ENCODE data around the gene PARD3. TPM values are rescaled to one million over a fixed set of nuclear protein-coding genes. Genes with fewer than 3 reads are reported as not detected.

The PARD3 gene
- total RNA-seq, 1 experiment from 2014 or later: 44.2 TPM

- DNase-seq (ENCODE audit: low read depth, low spot score): no peak
- in situ Hi-C loops (cut with HindIII; ENCODE audit: low pct_unique_long_range_greater_than_20kb, low sequenced_read_pairs): no loop called here
Measured at GRCh38 chr10:34141032-34141680, 673.9 kb downstream of the PARD3 start.

GRCh38 chr10:34139559-34139958 lies 675.5 kb downstream of the PARD3 start:
- DNase-seq (ENCODE audit: low read depth, low spot score): no peak
- in situ Hi-C loops (cut with HindIII; ENCODE audit: low pct_unique_long_range_greater_than_20kb, low sequenced_read_pairs): no loop called here

- in situ Hi-C loops (cut with HindIII; ENCODE audit: low pct_unique_long_range_greater_than_20kb, low sequenced_read_pairs): no loop called here
- DNase-seq (ENCODE audit: low read depth, low spot score): no peak
Measured at GRCh38 chr10:34137955-34138354, 677.1 kb downstream of the PARD3 start.

GRCh38 chr10:34137201-34137600 lies 677.9 kb downstream of the PARD3 start:
- in situ Hi-C loops (cut with HindIII; ENCODE audit: low pct_unique_long_range_greater_than_20kb, low sequenced_read_pairs): no loop called here
- no peak for DNase-seq (ENCODE audit: low read depth, low spot score)

- in situ Hi-C loops (cut with HindIII; ENCODE audit: low pct_unique_long_range_greater_than_20kb, low sequenced_read_pairs): no loop called here
- DNase-seq (ENCODE audit: low read depth, low spot score): no peak
Measured at GRCh38 chr10:34135515-34135914, 679.6 kb downstream of the PARD3 start.

- in situ Hi-C loops (cut with HindIII; ENCODE audit: low pct_unique_long_range_greater_than_20kb, low sequenced_read_pairs): no loop called here
- no peak for DNase-seq (ENCODE audit: low read depth, low spot score)
Measured at GRCh38 chr10:34134602-34135001, 680.5 kb downstream of the PARD3 start.

- no peak for DNase-seq (ENCODE audit: low read depth, low spot score)
- in situ Hi-C loops (cut with HindIII; ENCODE audit: low pct_unique_long_range_greater_than_20kb, low sequenced_read_pairs): no loop called here
Measured at GRCh38 chr10:34133406-34133805, 681.7 kb downstream of the PARD3 start.

- in situ Hi-C loops (cut with HindIII; ENCODE audit: low pct_unique_long_range_greater_than_20kb, low sequenced_read_pairs): no loop called here
- no peak for DNase-seq (ENCODE audit: low read depth, low spot score)
Measured at GRCh38 chr10:34131152-34131551, 683.9 kb downstream of the PARD3 start.

GRCh38 chr10:34127676-34128075 lies 687.4 kb downstream of the PARD3 start:
- in situ Hi-C loops (cut with HindIII; ENCODE audit: low pct_unique_long_range_greater_than_20kb, low sequenced_read_pairs): no loop called here
- DNase-seq (ENCODE audit: low read depth, low spot score): no peak

- DNase-seq (ENCODE audit: low read depth, low spot score): no peak
- in situ Hi-C loops (cut with HindIII; ENCODE audit: low pct_unique_long_range_greater_than_20kb, low sequenced_read_pairs): no loop called here
Measured at GRCh38 chr10:34126371-34127151, 688.5 kb downstream of the PARD3 start.

GRCh38 chr10:34125702-34126101 lies 689.4 kb downstream of the PARD3 start:
- DNase-seq (ENCODE audit: low read depth, low spot score): no peak
- in situ Hi-C loops (cut with HindIII; ENCODE audit: low pct_unique_long_range_greater_than_20kb, low sequenced_read_pairs): no loop called here

- in situ Hi-C loops (cut with HindIII; ENCODE audit: low pct_unique_long_range_greater_than_20kb, low sequenced_read_pairs): no loop called here
- no peak for DNase-seq (ENCODE audit: low read depth, low spot score)
Measured at GRCh38 chr10:34124522-34125035, 690.5 kb downstream of the PARD3 start.

GRCh38 chr10:34121781-34122622 lies 693.1 kb downstream of the PARD3 start:
- in situ Hi-C loops (cut with HindIII; ENCODE audit: low pct_unique_long_range_greater_than_20kb, low sequenced_read_pairs): no loop called here

GRCh38 chr10:34121125-34121753 lies 693.9 kb downstream of the PARD3 start:
- no peak for DNase-seq (ENCODE audit: low read depth, low spot score)
- in situ Hi-C loops (cut with HindIII; ENCODE audit: low pct_unique_long_range_greater_than_20kb, low sequenced_read_pairs): no loop called here

More at GRCh38 chr10:34121781-34122622, 693.1 kb downstream of the PARD3 start:
- DNase-seq (ENCODE audit: low read depth, low spot score): no peak

- DNase-seq (ENCODE audit: low read depth, low spot score): no peak
- in situ Hi-C loops (cut with HindIII; ENCODE audit: low pct_unique_long_range_greater_than_20kb, low sequenced_read_pairs): no loop called here
Measured at GRCh38 chr10:34119456-34119855, 695.6 kb downstream of the PARD3 start.

GRCh38 chr10:34116681-34117271 lies 698.3 kb downstream of the PARD3 start:
- in situ Hi-C loops (cut with HindIII; ENCODE audit: low pct_unique_long_range_greater_than_20kb, low sequenced_read_pairs): no loop called here

GRCh38 chr10:34116220-34116641 lies 698.9 kb downstream of the PARD3 start:
- in situ Hi-C loops (cut with HindIII; ENCODE audit: low pct_unique_long_range_greater_than_20kb, low sequenced_read_pairs): no loop called here
- DNase-seq (ENCODE audit: low read depth, low spot score): no peak

More at GRCh38 chr10:34116681-34117271, 698.3 kb downstream of the PARD3 start:
- no peak for DNase-seq (ENCODE audit: low read depth, low spot score)
